GM19025 (cell line): ENCODE measurements around the gene ZNF570.

Experiments
- ATAC-seq: cut with Tn5 transposase; IDR thresholded peaks from one replicate; pipeline ENCODE4 v1.9.1; 2021; ENCODE audit warnings: mild to moderate bottlenecking, low read depth, moderate library complexity; ENCODE audit not compliant: unreplicated experiment

ZNF570 gene

DNA sequence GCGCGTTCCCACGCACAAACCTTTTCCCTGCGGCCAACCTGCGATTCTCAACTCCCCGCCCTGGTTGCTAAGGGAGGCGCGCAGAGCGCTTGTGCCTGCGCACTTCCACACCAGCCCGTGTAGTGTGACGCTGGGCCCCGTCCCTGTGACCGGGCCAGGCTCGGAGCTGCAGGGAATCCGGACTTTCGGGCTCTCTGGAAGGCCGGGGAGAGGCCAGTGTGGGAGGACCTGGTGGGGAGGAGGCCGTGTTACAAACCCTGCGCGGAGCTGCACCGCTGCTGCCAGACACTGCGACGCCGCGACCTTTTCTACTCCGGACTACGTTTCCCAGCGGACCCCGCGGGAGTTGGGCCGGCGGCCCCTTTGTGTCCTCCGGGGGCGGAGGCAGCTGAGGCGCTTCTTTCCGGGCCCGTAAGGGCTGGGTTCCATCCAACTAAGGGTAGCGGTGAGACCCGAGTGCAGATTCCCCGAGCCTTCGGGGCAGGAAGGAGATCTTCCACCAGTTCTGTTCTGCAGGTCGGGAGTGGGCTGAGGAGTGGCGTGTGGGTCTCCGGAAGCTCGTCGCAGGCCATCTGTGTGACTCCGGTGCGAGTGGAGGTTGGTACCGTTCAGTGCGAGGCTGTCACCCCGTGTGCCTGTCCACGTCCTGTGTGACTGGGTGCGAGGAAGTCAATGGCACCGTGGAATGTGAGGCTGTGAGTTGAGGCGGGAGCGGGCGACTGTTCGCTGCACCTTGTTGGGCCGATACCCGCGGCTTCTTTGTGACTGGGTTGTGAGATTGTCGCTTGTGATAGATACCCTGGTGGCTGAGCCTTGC, at the start of gene ZNF570:
ZNF570 (plus strand) TSS at position 396 of the 817 bp plus-strand sequence. CDS start 999 bp downstream, outside the sequence.
- ATAC-seq, result peak; percentile 51

DNA sequence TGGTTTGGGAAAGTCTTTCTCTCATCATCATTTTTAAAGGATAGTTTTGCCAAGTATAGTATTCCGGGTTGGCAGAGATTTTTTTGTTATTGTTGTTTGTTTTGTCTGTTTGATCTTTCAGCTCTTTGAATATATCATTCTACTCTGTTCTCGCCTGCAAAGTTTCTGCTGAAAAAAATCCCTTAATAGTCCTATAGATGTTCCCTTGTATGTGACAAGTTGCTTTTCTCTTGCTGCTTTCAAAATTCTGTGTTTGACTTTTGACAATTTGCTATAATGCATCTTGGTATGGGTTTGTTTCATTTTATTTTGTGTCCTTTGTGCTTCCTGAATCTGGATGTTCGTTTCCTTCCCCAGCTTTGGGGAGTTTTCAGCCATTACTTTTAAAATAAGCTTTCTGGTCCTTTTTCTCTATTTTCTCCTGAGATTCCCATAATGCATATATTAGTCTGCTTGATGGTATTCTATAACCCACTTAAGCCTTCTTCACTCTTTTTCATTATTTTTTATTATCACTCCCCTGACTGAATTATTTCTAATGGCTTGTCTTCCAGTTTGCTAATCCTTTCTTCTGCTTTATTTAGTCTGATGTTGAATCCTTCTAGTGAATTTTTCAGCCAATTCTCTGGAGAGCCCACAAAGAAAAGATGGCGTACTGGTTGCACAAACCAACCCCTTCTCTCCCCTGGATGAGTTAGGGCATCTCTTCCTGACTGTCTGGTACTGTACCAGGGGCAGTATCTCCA, 16.5 kb upstream of the ZNF570 start:
- ATAC-seq, result no peak

DNA sequence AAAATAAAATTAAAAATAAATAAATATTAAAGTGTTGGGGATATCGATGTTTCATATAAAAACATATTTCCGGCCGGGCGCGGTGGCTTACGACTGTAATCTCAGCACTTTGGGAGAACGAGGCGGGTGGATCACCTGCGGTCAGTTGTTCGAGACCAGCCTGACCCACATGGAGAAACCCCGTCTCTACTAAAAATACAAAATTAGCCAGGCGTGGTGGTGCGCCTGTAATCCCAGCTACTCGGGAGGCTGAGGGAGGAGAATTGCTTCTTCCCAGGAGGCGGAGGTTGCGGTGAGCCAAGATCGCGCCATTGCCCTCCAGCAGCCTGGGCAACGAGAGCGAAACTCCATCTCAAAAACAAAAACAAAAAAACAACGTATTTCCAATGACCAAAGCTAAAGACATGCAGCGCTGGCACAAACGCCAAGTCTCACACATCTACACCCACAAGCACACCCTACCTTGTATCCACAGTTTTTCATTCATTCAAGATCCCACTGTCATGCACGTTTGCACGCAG, 2.8 kb upstream of the ZNF570 start:
- ATAC-seq, result no peak

- ATAC-seq, result peak; percentile 62
These were observed 2.2 kb upstream of the ZNF570 start, which contains the start of gene ZNF569 for GRCh38 chr19:37466798-37467607. TSS of gene ZNF569 (minus strand) at chr19:37467444. CDS start at chr19:37444921, 22,523 bp downstream.

- no peak for ATAC-seq
These were observed 1.5 kb upstream of the ZNF570 start for GRCh38 chr19:37467608-37468090.

GRCh38 chr19:37470216-37470615, 1.1 kb downstream of the ZNF570 start:
- ATAC-seq, result no peak

DNA sequence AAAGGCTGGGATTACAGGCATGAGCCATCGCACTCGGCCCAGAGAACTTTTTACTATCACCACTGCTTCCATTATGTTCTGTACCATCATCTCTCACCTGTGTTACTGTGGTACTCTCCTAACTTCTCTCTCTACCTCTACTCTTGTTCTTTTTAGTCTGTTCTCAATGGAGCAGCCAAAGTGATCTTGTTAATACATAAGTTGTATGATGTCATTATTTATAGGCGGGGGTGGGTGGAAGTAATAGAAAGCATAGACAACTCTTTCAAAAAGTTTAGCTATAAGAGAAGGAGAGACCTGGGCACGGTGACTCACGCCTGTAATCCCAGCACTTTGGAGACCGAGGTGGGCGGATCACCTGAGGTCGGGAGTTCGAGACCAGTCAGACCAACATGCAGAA, 3.0 kb downstream of the ZNF570 start:
- no peak for ATAC-seq

GRCh38 chr19:37484406-37485168, 15.4 kb downstream of the ZNF570 start:
- ATAC-seq, result no peak

DNA sequence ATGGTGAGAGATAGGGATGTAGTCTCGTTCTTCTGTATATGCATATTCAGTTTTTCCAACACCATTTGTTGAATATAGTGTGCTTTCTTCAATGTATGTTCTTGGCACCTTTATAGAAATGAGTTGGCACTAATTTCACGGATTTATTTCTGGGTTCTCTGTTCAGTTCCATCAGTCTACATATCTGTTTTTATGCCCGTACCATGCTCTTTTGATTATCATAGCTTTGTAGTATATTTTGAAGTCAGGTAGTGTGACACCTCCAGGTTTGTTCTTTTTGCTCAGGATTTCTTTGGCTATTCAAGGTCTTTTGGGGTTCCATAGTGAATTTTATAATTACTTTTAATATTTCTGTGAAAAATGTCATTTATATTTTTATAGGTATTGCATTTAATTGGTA, 23.1 kb downstream of the ZNF570 start:
- ATAC-seq, result no peak

- ATAC-seq, result no peak
These were observed 36.8 kb downstream of the ZNF570 start for GRCh38 chr19:37505958-37506386.

GRCh38 chr19:37506387-37507166, 37.4 kb downstream of the ZNF570 start, which contains the start of gene ZNF793:
TSS of gene ZNF793 (plus strand) at chr19:37506939. CDS start at chr19:37523440, 16,501 bp downstream.
- no peak for ATAC-seq

GRCh38 chr19:37507167-37507464, 38.0 kb downstream of the ZNF570 start:
- no peak for ATAC-seq

GRCh38 chr19:37511186-37511585, 42.0 kb downstream of the ZNF570 start:
- ATAC-seq, result no peak

GRCh38 chr19:37511821-37512220, 42.7 kb downstream of the ZNF570 start:
- ATAC-seq, result no peak

- no peak for ATAC-seq
These were observed 44.2 kb downstream of the ZNF570 start for GRCh38 chr19:37513397-37513796.

- no peak for ATAC-seq
These were observed 50.7 kb downstream of the ZNF570 start for GRCh38 chr19:37519890-37520289.

DNA sequence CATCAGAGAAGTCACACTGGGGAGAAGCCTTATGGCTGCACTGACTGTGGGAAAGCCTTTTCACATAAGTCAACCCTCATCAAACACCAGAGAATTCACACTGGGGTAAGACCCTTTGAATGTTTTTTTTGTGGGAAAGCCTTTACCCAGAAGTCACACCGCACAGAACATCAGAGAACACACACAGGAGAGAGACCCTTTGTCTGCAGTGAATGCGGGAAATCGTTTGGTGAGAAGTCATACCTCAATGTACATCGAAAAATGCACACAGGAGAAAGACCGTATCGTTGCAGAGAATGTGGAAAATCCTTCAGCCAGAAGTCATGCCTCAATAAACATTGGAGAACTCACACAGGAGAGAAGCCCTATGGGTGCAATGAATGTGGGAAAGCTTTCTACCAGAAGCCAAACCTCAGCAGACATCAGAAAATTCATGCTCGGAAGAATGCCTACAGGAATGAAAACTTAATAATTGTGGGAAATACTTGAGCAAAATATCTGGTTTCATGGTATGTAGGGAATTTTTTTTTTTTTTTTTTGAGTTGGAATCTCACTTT, 68.3 kb downstream of the ZNF570 start:
- no peak for ATAC-seq
